ENCODE measurements around the gene WDR70. TPM values are rescaled to one million over a fixed set of nuclear protein-coding genes. Genes with fewer than 3 reads are reported as not detected.

Gene WDR70
- total RNA-seq, 1 donor from 2014 or later = 19.0 TPM

GRCh38 chr5:37710965-37711364 is 331.8 kb downstream of the WDR70 start:
- TF ChIP-seq, protein P1, sequence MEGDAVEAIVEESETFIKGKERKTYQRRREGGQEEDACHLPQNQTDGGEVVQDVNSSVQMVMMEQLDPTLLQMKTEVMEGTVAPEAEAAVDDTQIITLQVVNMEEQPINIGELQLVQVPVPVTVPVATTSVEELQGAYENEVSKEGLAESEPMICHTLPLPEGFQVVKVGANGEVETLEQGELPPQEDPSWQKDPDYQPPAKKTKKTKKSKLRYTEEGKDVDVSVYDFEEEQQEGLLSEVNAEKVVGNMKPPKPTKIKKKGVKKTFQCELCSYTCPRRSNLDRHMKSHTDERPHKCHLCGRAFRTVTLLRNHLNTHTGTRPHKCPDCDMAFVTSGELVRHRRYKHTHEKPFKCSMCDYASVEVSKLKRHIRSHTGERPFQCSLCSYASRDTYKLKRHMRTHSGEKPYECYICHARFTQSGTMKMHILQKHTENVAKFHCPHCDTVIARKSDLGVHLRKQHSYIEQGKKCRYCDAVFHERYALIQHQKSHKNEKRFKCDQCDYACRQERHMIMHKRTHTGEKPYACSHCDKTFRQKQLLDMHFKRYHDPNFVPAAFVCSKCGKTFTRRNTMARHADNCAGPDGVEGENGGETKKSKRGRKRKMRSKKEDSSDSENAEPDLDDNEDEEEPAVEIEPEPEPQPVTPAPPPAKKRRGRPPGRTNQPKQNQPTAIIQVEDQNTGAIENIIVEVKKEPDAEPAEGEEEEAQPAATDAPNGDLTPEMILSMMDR (conservative IDR thresholded peaks at IDR 0.05; ENCODE audit: low read depth, low read length) = no peak
- H3K4me3 ChIP-seq (ENCODE audit: low read depth, low read length) = no peak overlapping the region

DNA sequence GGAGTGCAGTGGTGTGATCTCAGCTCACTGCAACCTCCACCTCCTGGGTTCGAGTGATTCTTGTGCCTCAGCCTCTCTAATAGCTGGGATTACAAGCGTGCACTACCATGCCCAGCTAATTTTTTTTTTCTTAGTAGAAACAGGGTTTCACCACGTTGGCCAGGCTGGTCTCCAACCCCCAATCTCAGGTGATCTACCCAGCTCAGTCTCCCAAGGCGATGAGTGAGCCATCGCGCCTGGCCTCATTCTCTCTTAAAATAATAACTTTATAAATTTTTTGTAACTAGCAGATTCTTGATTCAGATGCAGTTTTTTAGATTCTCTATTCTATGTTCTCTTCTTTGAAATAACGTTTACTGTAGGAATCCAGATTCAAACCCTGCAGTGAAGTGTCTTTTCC is 333.6 kb downstream of the WDR70 start:
- no peak for DNase-seq (ENCODE audit: low read depth)
- TF ChIP-seq, protein P1 (conservative IDR thresholded peaks at IDR 0.05; ENCODE audit: low read depth, low read length) = no peak
- H3K4me3 ChIP-seq (ENCODE audit: low read depth, low read length) = no peak overlapping the region

More at GRCh38 chr5:37710965-37711364, 331.8 kb downstream of the WDR70 start:
- DNase-seq (ENCODE audit: low read depth) = peak; percentile 4

- TF ChIP-seq, protein P1 (conservative IDR thresholded peaks at IDR 0.05; ENCODE audit: low read depth, low read length) = no peak
- DNase-seq (ENCODE audit: low read depth) = no peak
These were observed 335.6 kb downstream of the WDR70 start for GRCh38 chr5:37714756-37715155.

DNA sequence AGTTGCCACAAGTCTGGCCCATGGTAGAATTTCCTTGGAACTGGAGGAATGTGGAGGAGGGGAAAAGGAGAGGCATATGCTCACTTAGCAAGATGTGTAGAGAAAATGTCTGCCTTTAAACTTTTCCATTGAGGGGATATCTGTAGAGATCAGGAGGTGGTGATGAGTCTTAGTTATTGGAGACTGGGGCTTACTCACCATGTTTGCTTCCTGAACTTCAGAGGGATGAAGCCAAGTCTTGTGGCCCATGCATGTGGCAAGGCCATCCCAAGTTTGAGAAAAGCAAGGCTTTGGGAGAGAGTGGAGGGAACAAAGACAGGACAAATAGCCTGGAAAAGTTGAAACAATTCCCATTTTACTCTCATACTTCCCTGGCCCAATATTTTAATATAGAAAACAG is 336.2 kb downstream of the WDR70 start:
- no peak for DNase-seq (ENCODE audit: low read depth)
- TF ChIP-seq, protein P1 (conservative IDR thresholded peaks at IDR 0.05; ENCODE audit: low read depth, low read length) = no peak
- H3K4me3 ChIP-seq (ENCODE audit: low read depth, low read length) = no peak overlapping the region

More at GRCh38 chr5:37714756-37715155, 335.6 kb downstream of the WDR70 start:
- H3K4me3 ChIP-seq (ENCODE audit: low read depth, low read length) = no peak overlapping the region

GRCh38 chr5:37715992-37716391 is 336.9 kb downstream of the WDR70 start:
- no peak overlapping the region for H3K4me3 ChIP-seq (ENCODE audit: low read depth, low read length)
- TF ChIP-seq, protein P1 (conservative IDR thresholded peaks at IDR 0.05; ENCODE audit: low read depth, low read length) = no peak
- DNase-seq (ENCODE audit: low read depth) = no peak

DNA sequence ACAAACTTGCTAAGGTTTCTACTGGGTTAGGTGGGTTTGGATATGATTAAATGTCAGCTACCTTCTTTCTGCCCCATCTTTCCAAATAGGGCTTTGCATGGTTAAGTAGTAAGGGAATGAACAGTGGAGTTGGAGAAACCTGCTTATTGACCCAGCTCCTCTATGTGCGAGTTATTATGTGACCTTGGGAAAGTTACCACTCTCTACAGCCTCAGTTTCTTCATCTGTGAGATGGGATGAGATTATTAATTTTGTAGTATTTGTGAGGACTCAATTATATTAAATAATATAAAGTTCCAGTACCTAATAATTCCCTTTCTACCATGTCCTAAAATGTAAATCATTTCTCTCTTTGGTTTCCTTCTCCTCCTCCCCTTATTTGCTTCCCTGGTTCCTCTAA is 337.3 kb downstream of the WDR70 start:
- TF ChIP-seq, protein P1 (conservative IDR thresholded peaks at IDR 0.05; ENCODE audit: low read depth, low read length) = no peak
- DNase-seq (ENCODE audit: low read depth) = no peak
- no peak overlapping the region for H3K4me3 ChIP-seq (ENCODE audit: low read depth, low read length)

- no peak overlapping the region for H3K4me3 ChIP-seq (ENCODE audit: low read depth, low read length)
- DNase-seq (ENCODE audit: low read depth) = no peak
- TF ChIP-seq, protein P1 (conservative IDR thresholded peaks at IDR 0.05; ENCODE audit: low read depth, low read length) = no peak
These were observed 338.1 kb downstream of the WDR70 start for GRCh38 chr5:37717276-37717612.
